GM18499 (cell line): ENCODE measurements around the gene MEIOB.
"Not testable (repeated sequence)": the region's sequence is repeated elsewhere in the genome, so short reads cannot be mapped to it uniquely, and the experiment has no call there.

Source experiments
- ATAC-seq: cut with Tn5 transposase; IDR thresholded peaks from one replicate; pipeline ENCODE4 v1.9.1; 2021; ENCODE audit warnings: moderate number of reproducible peaks; ENCODE audit not compliant: insufficient read depth, unreplicated experiment

Gene MEIOB

GRCh38 chr16:1817716-1818115 is 54.2 kb downstream of the MEIOB start:
- no peak for ATAC-seq

GRCh38 chr16:1817276-1817589 is 54.7 kb downstream of the MEIOB start:
- ATAC-seq: no peak

GRCh38 chr16:1816396-1817275 is 55.3 kb downstream of the MEIOB start:
- ATAC-seq: no peak

DNA sequence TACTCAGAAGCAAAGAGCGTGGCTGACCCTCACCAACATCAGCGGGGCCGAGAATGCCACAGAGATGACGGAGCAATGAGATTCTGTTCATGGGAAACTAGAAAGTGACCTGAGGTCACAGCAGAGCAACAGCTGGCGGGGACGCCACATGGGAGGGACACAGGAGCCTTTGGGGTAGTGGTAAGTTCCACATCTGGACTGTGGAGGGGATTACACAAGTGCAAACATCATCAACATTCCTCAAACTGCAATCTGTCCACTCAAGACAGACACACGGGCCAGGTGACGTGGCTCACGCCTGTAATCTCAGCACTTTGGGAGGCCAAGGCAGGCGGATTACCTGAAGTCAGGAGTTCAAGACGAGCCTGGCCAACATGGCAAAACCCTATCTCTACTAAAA is 56.5 kb downstream of the MEIOB start:
- ATAC-seq: no peak

GRCh38 chr16:1812732-1813163 is 59.2 kb downstream of the MEIOB start:
- no peak for ATAC-seq

DNA sequence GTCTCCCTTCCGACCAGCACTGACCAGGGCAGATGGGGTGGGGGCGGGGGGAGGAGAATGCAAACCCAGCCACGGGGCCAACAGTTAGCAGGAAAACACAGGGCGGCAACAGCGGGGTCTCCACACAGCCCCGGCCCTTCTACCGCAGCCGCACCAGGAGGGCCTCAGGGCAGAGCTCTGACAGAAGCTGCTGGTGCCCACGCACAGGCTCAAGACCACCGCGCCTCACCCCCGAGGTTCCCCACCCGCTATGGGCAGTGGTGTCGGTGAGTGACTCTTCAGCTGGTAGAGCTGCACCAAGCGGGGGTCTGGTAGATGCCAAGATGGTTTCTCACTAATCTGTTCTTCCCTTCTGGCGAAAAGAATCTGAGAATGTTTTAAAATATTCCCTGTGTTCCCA is 61.4 kb downstream of the MEIOB start:
- no peak for ATAC-seq

GRCh38 chr16:1810106-1810505 is 61.9 kb downstream of the MEIOB start:
- ATAC-seq: no peak

DNA sequence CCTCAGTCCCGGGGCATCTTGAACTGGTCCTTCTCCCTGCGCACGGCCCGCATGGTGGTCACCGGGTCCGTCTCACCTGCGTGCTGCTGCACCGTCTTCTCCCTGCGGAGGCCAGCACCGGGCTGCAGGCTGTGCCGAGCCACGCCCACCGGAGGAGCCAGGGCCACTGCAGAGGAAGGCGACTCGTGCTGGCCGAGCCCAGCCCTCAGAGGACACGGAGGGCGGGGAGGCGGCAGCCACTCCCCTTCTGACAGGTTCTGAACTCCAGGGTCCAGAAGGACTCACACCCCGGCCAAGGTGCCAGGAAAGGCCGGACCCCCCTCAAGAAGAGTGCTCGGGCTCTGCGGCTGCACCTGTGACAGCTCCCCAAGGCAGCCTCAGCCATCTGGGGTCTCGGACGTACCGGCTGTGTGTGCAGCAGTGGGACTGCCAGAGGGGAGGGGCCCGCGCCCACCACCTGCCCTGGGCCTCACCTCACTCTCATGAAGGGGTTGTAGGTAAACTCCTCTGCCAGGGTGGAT is 62.6 kb downstream of the MEIOB start:
- no peak for ATAC-seq

DNA sequence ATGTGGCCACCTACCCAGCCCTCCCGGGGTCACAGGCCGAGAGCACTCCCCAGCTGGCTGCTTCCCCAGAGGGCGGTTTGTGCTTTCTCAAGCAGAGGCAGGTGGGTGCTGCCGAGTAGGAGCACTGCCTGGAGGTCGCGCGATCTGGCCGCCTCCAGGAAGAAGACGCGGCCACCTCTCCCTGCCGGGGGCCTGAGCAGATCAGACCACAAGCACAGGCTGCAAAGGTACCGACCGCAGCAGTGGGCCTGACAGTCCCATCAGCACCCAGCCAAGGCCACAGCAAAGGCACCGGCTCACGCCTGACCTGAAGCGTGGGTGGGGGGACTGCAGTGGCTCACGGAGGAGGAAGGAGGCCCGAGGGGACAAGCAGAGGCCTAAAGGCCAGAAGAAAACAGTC is 63.3 kb downstream of the MEIOB start:
- ATAC-seq: no peak

- no peak for ATAC-seq
Measured at GRCh38 chr16:1807626-1808025, 64.3 kb downstream of the MEIOB start.

DNA sequence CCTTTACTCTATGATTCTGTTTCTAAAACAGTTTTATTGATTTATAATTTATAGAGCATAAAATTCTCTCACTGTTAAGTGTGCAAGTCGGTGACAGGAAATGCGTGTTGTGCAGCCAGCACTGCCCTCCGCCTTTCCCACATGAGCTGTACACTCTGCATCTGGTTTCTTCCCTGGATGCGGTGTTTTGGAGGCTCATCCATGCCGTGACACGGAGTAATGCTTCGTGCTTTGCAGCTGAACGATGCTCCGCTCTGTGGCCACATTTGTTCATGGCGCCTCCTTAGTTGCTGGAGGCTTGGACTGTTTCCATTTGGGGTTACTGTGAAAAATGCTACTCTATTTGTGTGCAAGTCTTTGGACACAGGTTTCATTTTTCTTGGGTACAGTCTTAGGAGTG is 71.3 kb downstream of the MEIOB start:
- ATAC-seq: no peak

DNA sequence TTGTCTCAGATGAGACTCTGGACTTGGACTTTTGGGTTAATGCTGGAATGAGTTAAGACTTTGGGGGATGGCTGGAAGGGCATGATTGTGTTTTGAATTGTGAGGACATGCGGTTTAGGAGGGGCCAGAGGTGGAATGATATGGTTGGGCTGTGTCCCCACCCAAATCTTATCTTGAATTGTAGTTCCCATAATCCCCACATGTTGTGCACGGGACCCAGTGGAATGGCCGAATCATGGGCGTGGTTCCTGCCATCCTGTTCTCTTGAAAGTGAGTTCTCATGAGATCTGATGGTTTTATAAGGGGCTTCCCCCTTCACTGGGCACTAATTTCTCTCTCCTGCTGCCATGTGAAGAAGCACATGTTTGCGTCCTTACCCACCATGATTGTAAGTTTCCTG is 72.7 kb downstream of the MEIOB start:
- ATAC-seq: not testable (repeated sequence)

- no peak for ATAC-seq
Measured at GRCh38 chr16:1794908-1795666, 76.9 kb downstream of the MEIOB start.

DNA sequence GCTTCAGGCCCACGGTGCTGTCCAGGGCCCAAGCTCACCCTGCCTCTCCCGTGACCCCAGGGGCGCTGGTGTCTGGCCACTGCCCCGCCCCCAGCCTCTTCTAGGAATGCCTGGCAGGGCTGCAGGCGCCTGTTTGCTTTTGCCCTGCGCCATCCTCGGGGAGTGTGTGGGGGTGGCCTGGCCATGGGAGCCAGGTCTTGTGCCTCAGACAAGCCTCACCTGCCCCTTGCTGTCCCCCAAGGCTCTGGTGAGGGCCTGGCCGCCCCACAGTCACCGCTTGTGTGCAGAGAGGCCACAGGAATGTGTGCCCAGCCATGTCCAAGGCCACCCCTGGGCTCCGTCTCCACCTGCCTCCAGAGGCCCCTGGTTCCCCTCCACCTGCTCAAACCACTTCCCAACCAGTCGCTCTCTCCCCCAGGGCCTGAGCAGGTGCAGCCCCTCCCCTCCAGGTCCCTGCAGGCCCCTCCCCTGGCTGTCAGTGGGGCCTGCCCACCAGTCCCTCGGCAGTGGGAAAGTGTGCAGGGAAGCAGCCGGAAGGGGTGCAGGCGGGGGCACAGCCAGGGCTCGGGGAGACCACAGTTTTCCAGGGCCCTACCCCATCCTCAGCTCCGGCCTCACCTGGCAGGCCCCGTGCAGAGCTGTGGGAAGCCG is 77.6 kb downstream of the MEIOB start:
- ATAC-seq: no peak

DNA sequence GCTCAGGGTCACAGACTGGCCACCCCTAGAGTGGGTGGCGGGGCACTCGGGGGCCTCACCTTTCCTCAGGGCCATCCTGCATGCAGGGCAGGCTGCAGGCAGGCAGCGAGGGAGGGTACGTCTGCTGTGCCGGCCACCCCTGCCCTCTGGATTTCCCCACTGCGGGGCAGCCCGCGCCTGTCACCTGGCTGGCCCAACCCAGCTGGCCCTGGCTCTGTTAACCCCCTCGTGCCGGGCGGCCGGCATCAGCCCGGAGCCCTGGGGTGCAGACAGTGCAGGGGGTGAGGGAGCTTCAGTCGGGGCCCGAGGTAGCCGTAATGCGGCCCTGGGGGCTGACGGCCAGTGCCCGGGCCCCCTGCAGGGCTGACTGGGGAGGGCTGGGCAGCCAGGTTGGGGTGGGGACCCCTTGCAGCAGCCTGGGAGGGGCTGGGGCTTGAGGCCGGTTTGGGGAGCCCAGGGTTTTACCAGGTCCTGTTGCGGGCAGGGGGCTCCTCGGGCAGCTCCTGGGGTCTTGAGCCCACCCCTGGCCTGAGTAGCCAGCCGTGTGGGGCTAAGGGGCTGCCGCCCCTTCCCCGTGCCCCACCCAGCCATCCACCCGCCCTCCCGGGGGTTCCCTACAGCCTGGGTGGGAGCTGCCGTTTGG is 78.3 kb downstream of the MEIOB start, which contains the start of gene IGFALS:
TSS of gene IGFALS (minus strand) at position 128 of the 643 bp plus-strand sequence. CDS start at position 75, 53 bp downstream.
- no peak for ATAC-seq

GRCh38 chr16:1792836-1793577 is 79.0 kb downstream of the MEIOB start:
- no peak for ATAC-seq

- ATAC-seq: no peak
Measured at GRCh38 chr16:1791943-1792812, 79.8 kb downstream of the MEIOB start.

GRCh38 chr16:1791256-1791942 is 80.6 kb downstream of the MEIOB start:
- ATAC-seq: no peak
